Gastroesophageal sphincter (tissue), 3 donors: ENCODE measurements around the gene CST4.

ENCODE experiments used
- CTCF ChIP-seq, 4 experiments: fragments of 200-600 bp in 2 of 4; fragments of 450-650 bp in 2 of 4; sonication (generic) in 1 of 4; IDR thresholded peaks; one replicate each; pipeline ENCODE4 v1.5.1; 2017 to 2019; ENCODE audit warnings: antibody characterized with exemption in 4 of 4, mild to moderate bottlenecking in 2 of 4, moderate library complexity in 2 of 4
- EP300 ChIP-seq: sonication (generic); formaldehyde crosslinking; IDR thresholded peaks from one replicate; pipeline ENCODE4 v1.6.1; 2017; ENCODE audit warnings: antibody characterized with exemption, mild to moderate bottlenecking
- POLR2A ChIP-seq, 2 donors: fragments of 450-650 bp; IDR thresholded peaks; one replicate each; pipeline ENCODE4 v1.6.1; 2017; ENCODE audit warnings: antibody characterized with exemption in 2 of 2, mild to moderate bottlenecking in 2 of 2, moderate library complexity in 1 of 2
- POLR2AphosphoS5 ChIP-seq: sonication (generic); formaldehyde crosslinking; IDR thresholded peaks from one replicate; pipeline ENCODE4 v1.6.1; 2017; ENCODE audit warnings: antibody characterized with exemption

GRCh38 chr20:23725102-23725501 lies 36.3 kb upstream of the CST4 start:
- no peak for TF ChIP-seq POLR2AphosphoS5
- no peak for TF ChIP-seq CTCF (IDR thresholded peaks at IDR 0.05)
- TF ChIP-seq POLR2A (IDR thresholded peaks at IDR 0.05), result no peak
- no peak for TF ChIP-seq EP300
